HG03060 (cell line): ENCODE measurements around the gene RBM22.

Source experiments
- ATAC-seq: cut with Tn5 transposase; IDR thresholded peaks from one replicate; pipeline ENCODE4 v1.9.1; 2021; ENCODE audit warnings: low read depth, moderate number of reproducible peaks; ENCODE audit not compliant: unreplicated experiment

RBM22 gene

GRCh38 chr5:150653762-150654556 is 46.9 kb downstream of the RBM22 start:
- no peak for ATAC-seq

- no peak for ATAC-seq
Measured at GRCh38 chr5:150653145-150653761, 47.6 kb downstream of the RBM22 start.

- ATAC-seq: no peak
Measured at GRCh38 chr5:150651924-150652671, 48.8 kb downstream of the RBM22 start.

- ATAC-seq: no peak
Measured at GRCh38 chr5:150651382-150651781, 49.5 kb downstream of the RBM22 start.

GRCh38 chr5:150650021-150651006 is 50.5 kb downstream of the RBM22 start:
- no peak for ATAC-seq

- ATAC-seq: no peak
Measured at GRCh38 chr5:150649108-150650020, 51.5 kb downstream of the RBM22 start.

GRCh38 chr5:150648294-150649107 is 52.4 kb downstream of the RBM22 start:
- no peak for ATAC-seq

GRCh38 chr5:150647275-150648251 is 53.3 kb downstream of the RBM22 start:
- no peak for ATAC-seq

GRCh38 chr5:150645070-150645700 is 55.7 kb downstream of the RBM22 start:
- no peak for ATAC-seq

GRCh38 chr5:150644514-150644913 is 56.3 kb downstream of the RBM22 start:
- no peak for ATAC-seq

GRCh38 chr5:150644058-150644457 is 56.8 kb downstream of the RBM22 start:
- ATAC-seq: no peak

GRCh38 chr5:150642991-150643710 is 57.7 kb downstream of the RBM22 start:
- no peak for ATAC-seq

- no peak for ATAC-seq
Measured at GRCh38 chr5:150642567-150642927, 58.3 kb downstream of the RBM22 start.

GRCh38 chr5:150641824-150642566 is 58.9 kb downstream of the RBM22 start:
- ATAC-seq: no peak

GRCh38 chr5:150641006-150641570 is 59.8 kb downstream of the RBM22 start:
- ATAC-seq: no peak
